ENCODE data around the gene CHAMP1. TPM values are rescaled to one million over a fixed set of nuclear protein-coding genes. Genes with fewer than 3 reads are reported as not detected.
"Not testable (repeated sequence)": the region's sequence is repeated elsewhere in the genome, so short reads cannot be mapped to it uniquely, and the experiment has no call there.

Gene CHAMP1
- polyA plus RNA-seq, 3 donors from 2014 or later, result 1.8 to 10.2 (median 5.0) TPM

- no peak for DNase-seq
- Mint-ChIP-seq H3K9me3 (no peaks in the 10 kb centered on the region), H3K4me1 (peaks cover 0 to 11% of the 10 kb centered on the region in 2 donors), H3K4me3 (no peak overlapping the region), H3K36me3 (peaks cover 11 to 29% (median 21%) of the 10 kb centered on the region in 3 donors), H3K27me3 (ENCODE audit: low read depth in 3 of 3) (no peaks in the 10 kb centered on the region), H3K27ac (no peak overlapping the region)
Observed at GRCh38 chr13:114328034-114328433, 13.7 kb downstream of the CHAMP1 start.

- Mint-ChIP-seq H3K36me3 (peaks cover 11 to 27% (median 21%) of the 10 kb centered on the region in 3 donors), H3K9me3 (no peaks in the 10 kb centered on the region), H3K4me1 (peaks cover 0 to 13% of the 10 kb centered on the region in 2 donors), H3K27ac (no peak overlapping the region), H3K27me3 (ENCODE audit: low read depth in 3 of 3) (no peaks in the 10 kb centered on the region), H3K4me3 (no peak overlapping the region)
- DNase-seq, result no peak
Observed at GRCh38 chr13:114328595-114328994, 14.3 kb downstream of the CHAMP1 start.

GRCh38 chr13:114330086-114330485, 15.8 kb downstream of the CHAMP1 start:
- H3K27me3 Mint-ChIP-seq (ENCODE audit: low read depth in 3 of 3), result peaks cover 0 to under 1% (median 0%) of the 10 kb centered on the region in 3 donors
- peaks cover 11 to 28% of the 10 kb centered on the region in 2 donors for H3K4me1 Mint-ChIP-seq
- no peak overlapping the region for H3K27ac Mint-ChIP-seq
- H3K36me3 Mint-ChIP-seq, result peaks cover 0 to 13% (median 12%) of the 10 kb centered on the region in 3 donors
- H3K4me3 Mint-ChIP-seq, result no peak overlapping the region
- no peaks in the 10 kb centered on the region for H3K9me3 Mint-ChIP-seq
- DNase-seq, result no peak

GRCh38 chr13:114333881-114334280, 19.6 kb downstream of the CHAMP1 start:
- peak overlapping the region in 3 of 5 donors; percentile 58 to 83 (median 70) for H3K4me3 Mint-ChIP-seq
- not testable (repeated sequence) for H3K27me3 Mint-ChIP-seq (ENCODE audit: low read depth in 3 of 3); H3K36me3 Mint-ChIP-seq; H3K9me3 Mint-ChIP-seq; DNase-seq
- peaks cover 18 to 26% of the 10 kb centered on the region in 2 donors for H3K4me1 Mint-ChIP-seq
- peak overlapping the region in 3 of 6 donors; percentile 7 to 33 (median 15) for H3K27ac Mint-ChIP-seq

- H3K27me3 Mint-ChIP-seq (ENCODE audit: low read depth in 3 of 3), result peaks cover 0 to 9% (median 3%) of the 10 kb centered on the region in 3 donors
- DNase-seq, result no peak
- H3K9me3 Mint-ChIP-seq, result no peaks in the 10 kb centered on the region
- peak overlapping the region; percentile 58 to 83 (median 70) for H3K4me3 Mint-ChIP-seq
- H3K27ac Mint-ChIP-seq, result peak overlapping the region in 4 of 6 donors; percentile 15 to 70 (median 30)
- H3K4me1 Mint-ChIP-seq, result peaks cover 23 to 32% of the 10 kb centered on the region in 2 donors
- H3K36me3 Mint-ChIP-seq, result peaks cover 0 to 5% (median 0%) of the 10 kb centered on the region in 3 donors
Observed at GRCh38 chr13:114334305-114335053, 20.2 kb downstream of the CHAMP1 start.

GRCh38 chr13:114336457-114336856, 22.2 kb downstream of the CHAMP1 start:
- Mint-ChIP-seq H3K27me3 (ENCODE audit: low read depth in 3 of 3) (peaks cover 11 to 17% (median 16%) of the 10 kb centered on the region in 3 donors), H3K4me1 (peaks cover 41 to 51% of the 10 kb centered on the region in 2 donors)
- not testable (repeated sequence) for H3K27ac Mint-ChIP-seq, H3K4me3 Mint-ChIP-seq, DNase-seq, H3K9me3 Mint-ChIP-seq, H3K36me3 Mint-ChIP-seq

- Mint-ChIP-seq H3K4me3 (peak overlapping the region in 1 of 5 donors; percentile 30), H3K4me1 (peaks cover 42 to 50% of the 10 kb centered on the region in 2 donors), H3K27ac (peak overlapping the region in 2 of 6 donors; percentile 35 to 78)
Observed at GRCh38 chr13:114338959-114339358, 24.7 kb downstream of the CHAMP1 start.

GRCh38 chr13:114339857-114340534, 25.7 kb downstream of the CHAMP1 start:
- peaks cover 0 to 5% (median 0%) of the 10 kb centered on the region in 6 donors for H3K9me3 Mint-ChIP-seq
- H3K4me1 Mint-ChIP-seq, result peaks cover 33 to 39% of the 10 kb centered on the region in 2 donors
- peaks cover 19 to 29% (median 20%) of the 10 kb centered on the region in 3 donors for H3K27me3 Mint-ChIP-seq (ENCODE audit: low read depth in 3 of 3)
- peaks cover 0 to 3% (median 3%) of the 10 kb centered on the region in 3 donors for H3K36me3 Mint-ChIP-seq
- peak; percentile 88 to 90 (median 90) for DNase-seq
- peak overlapping the region; percentile 40 to 80 (median 64) for H3K4me3 Mint-ChIP-seq
- peak overlapping the region; percentile 43 to 83 (median 72) for H3K27ac Mint-ChIP-seq

More at GRCh38 chr13:114338959-114339358, 24.7 kb downstream of the CHAMP1 start:
- DNase-seq, result no peak
- H3K9me3 Mint-ChIP-seq, result peaks cover 0 to 5% (median 0%) of the 10 kb centered on the region in 6 donors
- H3K36me3 Mint-ChIP-seq, result peaks cover 0 to 3% (median 3%) of the 10 kb centered on the region in 3 donors
- peaks cover 16 to 25% (median 20%) of the 10 kb centered on the region in 3 donors for H3K27me3 Mint-ChIP-seq (ENCODE audit: low read depth in 3 of 3)

GRCh38 chr13:114341003-114341777, 26.9 kb downstream of the CHAMP1 start:
- Mint-ChIP-seq H3K27me3 (ENCODE audit: low read depth in 3 of 3) (peaks cover 17 to 26% (median 23%) of the 10 kb centered on the region in 3 donors), H3K36me3 (peaks cover 0 to 3% (median 0%) of the 10 kb centered on the region in 3 donors), H3K27ac (peak overlapping the region in 2 of 6 donors; percentile 71 to 74), H3K9me3 (peaks cover 0 to 5% (median 0%) of the 10 kb centered on the region in 6 donors), H3K4me3 (peak overlapping the region in 4 of 5 donors; percentile 15 to 59 (median 53)), H3K4me1 (peaks cover 30 to 36% of the 10 kb centered on the region in 2 donors)
- DNase-seq, result no peak

- peaks cover 10 to 20% (median 14%) of the 10 kb centered on the region in 3 donors for H3K27me3 Mint-ChIP-seq (ENCODE audit: low read depth in 3 of 3)
- not testable (repeated sequence) for H3K4me3 Mint-ChIP-seq, H3K36me3 Mint-ChIP-seq, H3K4me1 Mint-ChIP-seq, H3K27ac Mint-ChIP-seq, H3K9me3 Mint-ChIP-seq, DNase-seq
Observed at GRCh38 chr13:114347256-114347655, 33.0 kb downstream of the CHAMP1 start.

- H3K9me3 Mint-ChIP-seq; H3K4me1 Mint-ChIP-seq; H3K27ac Mint-ChIP-seq; H3K4me3 Mint-ChIP-seq; H3K27me3 Mint-ChIP-seq (ENCODE audit: low read depth in 3 of 3); H3K36me3 Mint-ChIP-seq: not testable (repeated sequence)
- DNase-seq, result peak in 2 of 3 donors; percentile 24 to 31
Observed at GRCh38 chr13:114352763-114353162, 38.5 kb downstream of the CHAMP1 start.

GRCh38 chr13:114353382-114353781, 39.1 kb downstream of the CHAMP1 start:
- H3K4me3 Mint-ChIP-seq; H3K36me3 Mint-ChIP-seq; H3K27me3 Mint-ChIP-seq (ENCODE audit: low read depth in 3 of 3); H3K4me1 Mint-ChIP-seq; H3K9me3 Mint-ChIP-seq; DNase-seq: not testable (repeated sequence)
- peak overlapping the region in 1 of 6 donors; percentile 55 for H3K27ac Mint-ChIP-seq

All from immature natural killer cell (primary cell).